Liver (tissue), 3 donors: Measurements from ENCODE around the gene MID1.

ENCODE experiments used
- ATF3 ChIP-seq: IDR thresholded peaks from 2 replicates; pipeline ENCODE4 v1.6.1; 2016; ENCODE audit warnings: antibody characterized with exemption
- CTCF ChIP-seq: fragments of 150-350 bp; IDR thresholded peaks from 2 replicates; pipeline ENCODE4 v1.5.1; 2017; ENCODE audit warnings: improper control_type of control experiment, low read depth, low read length; ENCODE audit not compliant: missing input control
- EGR1 ChIP-seq, 2 donors: IDR thresholded peaks; 2 replicates each; pipeline ENCODE4 v1.6.1; 2016 to 2018; ENCODE audit warnings: antibody characterized with exemption in 2 of 2, low read depth in 2 of 2
- GABPA ChIP-seq, 2 donors: IDR thresholded peaks in 1 of 2; conservative IDR thresholded peaks in 1 of 2; 2 replicates each; pipeline ENCODE4 v1.6.1; 2016; ENCODE audit warnings: antibody characterized with exemption in 2 of 2, mild to moderate bottlenecking in 1 of 2, moderate library complexity in 1 of 2
- HNF4G ChIP-seq: IDR thresholded peaks from 2 replicates; pipeline ENCODE4 v1.6.1; 2016; ENCODE audit warnings: antibody characterized with exemption
- MAX ChIP-seq: IDR thresholded peaks from 2 replicates; pipeline ENCODE4 v1.6.1; 2016; ENCODE audit warnings: antibody characterized with exemption
- NR2F2 ChIP-seq: IDR thresholded peaks from 2 replicates; pipeline ENCODE4 v1.6.1; 2016; ENCODE audit warnings: antibody characterized with exemption
- RAD21 ChIP-seq, 2 donors: IDR thresholded peaks; 2 replicates each; pipeline ENCODE4 v1.6.1; 2016; ENCODE audit warnings: antibody characterized with exemption in 2 of 2, mild to moderate bottlenecking in 2 of 2
- REST ChIP-seq: IDR thresholded peaks from 2 replicates; pipeline ENCODE4 v1.6.1; 2016; ENCODE audit warnings: antibody characterized with exemption, mild to moderate bottlenecking
- RXRA ChIP-seq, 2 donors: IDR thresholded peaks; 2 replicates each; pipeline ENCODE4 v1.6.1; 2017 to 2018; ENCODE audit warnings: antibody characterized with exemption in 2 of 2, mild to moderate bottlenecking in 1 of 2
- SP1 ChIP-seq: IDR thresholded peaks from 2 replicates; pipeline ENCODE4 v1.6.1; 2018; ENCODE audit warnings: antibody characterized with exemption, mild to moderate bottlenecking
- donor health status: healthy.
- donor health status: healthy.

GRCh38 chrX:10555846-10556245 lies 64.5 kb downstream of the MID1 start:
- TF ChIP-seq CTCF (no peak), RXRA (IDR thresholded peaks at IDR 0.05) (no peak), RAD21 (IDR thresholded peaks at IDR 0.05) (no peak), SP1 (no peak), EGR1 (IDR thresholded peaks at IDR 0.05; ENCODE audit: low read depth in 2 of 2) (no peak), HNF4G (no peak), REST (no peak), ATF3 (no peak), GABPA (IDR thresholded peaks at IDR 0.05 in 1 of 2, conservative IDR thresholded peaks at IDR 0.05 in 1 of 2) (no peak), MAX (no peak), NR2F2 (no peak)
